Thoracic aorta (tissue), 2 donors: Measurements from ENCODE around the gene PHAF1. TPM values are rescaled to one million over a fixed set of nuclear protein-coding genes. Genes with fewer than 3 reads are reported as not detected.

ENCODE experiments used
- ATAC-seq: fragments of 150-250 bp; one replicate; pipeline ENCODE4 v1.8.0; 2017; ENCODE audit warnings: low read depth; ENCODE audit not compliant: insufficient number of reproducible peaks, low FRiP score
- DNase-seq: peaks from one replicate; pipeline ENCODE4 v3.0.0-alpha.2; 2020; ENCODE audit warnings: low spot score
- H3K27ac ChIP-seq, 2 donors: fragments of 200-600 bp; sonication (generic); 1 replicate in 1 of 2; 2 replicates in 1 of 2; pipeline ENCODE4 v1.5.1; 2016; ENCODE audit warnings: mild to moderate bottlenecking in 2 of 2, moderate library complexity in 2 of 2
- H3K27me3 ChIP-seq: fragments of 200-600 bp; sonication (generic); replicated peaks from 2 replicates; pipeline ENCODE4 v1.6.0; 2016; ENCODE audit warnings: mild to moderate bottlenecking; ENCODE audit not compliant: insufficient read depth
- H3K36me3 ChIP-seq: fragments of 200-600 bp; sonication (generic); one replicate; pipeline ENCODE4 v1.5.1; 2016
- H3K4me1 ChIP-seq, 2 donors: fragments of 200-600 bp; sonication (generic); 1 replicate in 1 of 2; 2 replicates in 1 of 2; pipeline versions ENCODE4 v1.5.1 to v1.6.0; 2016; ENCODE audit warnings: low read depth in 2 of 2, mild to moderate bottlenecking in 1 of 2; ENCODE audit not compliant: control insufficient read depth in 1 of 2
- H3K4me3 ChIP-seq: fragments of 200-600 bp; sonication (generic); 2 replicates; pipeline ENCODE4 v1.5.1; 2016; ENCODE audit warnings: mild to moderate bottlenecking
- H3K9me3 ChIP-seq: fragments of 200-600 bp; sonication (generic); 2 replicates; pipeline ENCODE4 v1.5.1; 2016
- CTCF ChIP-seq: fragments of 200-600 bp; sonication (generic); IDR thresholded peaks from one replicate; pipeline ENCODE4 v1.5.1; 2019; ENCODE audit warnings: antibody characterized with exemption
- total RNA-seq, 2 donors: library from RNA; depleted of rRNA; stranded (reverse); fragments of >200 nt; gene quantifications; one replicate each; pipeline versions ENCODE4 v1.1.0 to v1.2.3, GENCODE V29; 2016

PHAF1 gene
- total RNA-seq, 2 donors from 2014 or later = 15.6 to 27.2 TPM

GRCh38 chr16:67087291-67087690 is 22.4 kb upstream of the PHAF1 start:
- DNase-seq = no peak
- no peaks in the 10 kb centered on the region for H3K36me3 ChIP-seq
- no peaks in the 10 kb centered on the region for H3K27me3 ChIP-seq
- no peak for ATAC-seq
- peaks cover 7 to 22% of the 10 kb centered on the region in 2 donors for H3K4me1 ChIP-seq
- H3K4me3 ChIP-seq = no peak overlapping the region
- H3K27ac ChIP-seq = no peak overlapping the region
- H3K9me3 ChIP-seq = no peaks in the 10 kb centered on the region
- TF ChIP-seq CTCF = no peak

DNA sequence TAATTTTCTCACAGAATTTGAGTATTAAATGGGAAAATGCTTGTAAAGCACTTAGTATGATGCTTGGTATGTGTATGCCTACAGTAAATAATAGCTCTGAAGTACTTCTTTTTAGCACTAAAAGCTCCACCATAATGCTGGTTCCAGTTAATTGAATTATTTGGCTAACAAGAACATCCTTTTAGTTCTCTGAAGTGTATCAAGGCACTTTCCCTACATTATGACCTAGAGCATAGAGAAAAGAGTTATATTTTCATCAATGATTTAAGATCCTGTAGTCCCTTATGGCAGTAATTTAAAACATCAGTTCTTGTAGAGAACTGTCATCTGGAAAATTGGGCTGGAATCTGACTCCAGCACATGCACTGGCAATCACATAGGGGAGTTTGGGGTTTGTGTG is 21.9 kb upstream of the PHAF1 start:
- Histone ChIP-seq H3K4me1 (peaks cover 7 to 22% of the 10 kb centered on the region in 2 donors), H3K27ac (no peak overlapping the region), H3K36me3 (no peaks in the 10 kb centered on the region), H3K9me3 (no peaks in the 10 kb centered on the region), H3K4me3 (no peak overlapping the region), H3K27me3 (no peaks in the 10 kb centered on the region)
- DNase-seq (no peak), ATAC-seq (no peak)
- no peak for TF ChIP-seq CTCF

- no peaks in the 10 kb centered on the region for H3K9me3 ChIP-seq
- no peak overlapping the region for H3K4me3 ChIP-seq
- peaks cover 2% of the 10 kb centered on the region for H3K36me3 ChIP-seq
- DNase-seq (no peak), ATAC-seq (no peak)
- no peak for TF ChIP-seq CTCF
- H3K27ac ChIP-seq = no peak overlapping the region
- H3K27me3 ChIP-seq = no peaks in the 10 kb centered on the region
- H3K4me1 ChIP-seq = peaks cover 7 to 22% of the 10 kb centered on the region in 2 donors
Observed at GRCh38 chr16:67088551-67088950, 21.2 kb upstream of the PHAF1 start.

DNA sequence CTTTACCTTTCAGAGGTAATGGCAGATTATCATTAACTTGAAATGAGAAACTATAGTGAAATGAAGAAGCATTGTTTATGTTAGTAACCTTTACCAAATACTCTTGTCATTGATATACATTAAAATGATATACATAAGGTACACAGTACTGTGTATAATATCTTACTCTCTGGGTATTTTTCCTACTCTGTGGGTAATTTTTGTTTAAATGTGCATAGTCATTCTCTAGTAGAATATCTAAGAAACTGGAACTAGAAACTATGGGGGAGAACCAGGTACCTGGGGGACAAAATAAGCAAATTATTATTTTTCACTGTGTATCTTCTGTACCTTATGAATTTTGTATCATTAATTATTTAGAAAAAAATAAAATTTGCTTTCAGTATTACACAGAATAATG is 20.6 kb upstream of the PHAF1 start:
- TF ChIP-seq CTCF = no peak
- H3K36me3 ChIP-seq = peaks cover 5% of the 10 kb centered on the region
- H3K27ac ChIP-seq = no peak overlapping the region

GRCh38 chr16:67091906-67092566 is 17.7 kb upstream of the PHAF1 start:
- H3K4me3 ChIP-seq = no peak overlapping the region
- no peak overlapping the region for H3K27ac ChIP-seq
- TF ChIP-seq CTCF = no peak
- DNase-seq (no peak), ATAC-seq (no peak)
- no peaks in the 10 kb centered on the region for H3K9me3 ChIP-seq
- peaks cover 5% of the 10 kb centered on the region for H3K36me3 ChIP-seq
- H3K4me1 ChIP-seq = peaks cover 3 to 15% of the 10 kb centered on the region in 2 donors
- H3K27me3 ChIP-seq = no peaks in the 10 kb centered on the region

More for the DNA sequence above, 20.6 kb upstream of the PHAF1 start:
- peaks cover 7 to 22% of the 10 kb centered on the region in 2 donors for H3K4me1 ChIP-seq
- no peak overlapping the region for H3K4me3 ChIP-seq
- no peaks in the 10 kb centered on the region for H3K27me3 ChIP-seq
- ATAC-seq (no peak), DNase-seq (no peak)
- H3K9me3 ChIP-seq = no peaks in the 10 kb centered on the region
